Lung (tissue), 12 donors: ENCODE results near the gene SLC41A3. TPM values are rescaled to one million over a fixed set of nuclear protein-coding genes. Genes with fewer than 3 reads are reported as not detected.

Experiments used
- ATAC-seq: fragments of 200-7000 bp; cut with Tn5 transposase; one replicate; pipeline ENCODE4 v1.9.1; 2020; ENCODE audit warnings: moderate number of reproducible peaks; ENCODE audit not compliant: insufficient read depth, low FRiP score
- DNase-seq, 3 donors: peaks; one replicate each; pipeline ENCODE4 v3.0.0-alpha.2; 2013 to 2017
- H3K27ac ChIP-seq, 2 donors: one replicate each; pipeline ENCODE4 v1.5.1; 2013; ENCODE audit warnings: mild to moderate bottlenecking in 2 of 2, moderate library complexity in 2 of 2, control low read depth in 1 of 2, inconsistent platforms in 1 of 2, low read depth in 1 of 2, low read length in 1 of 2
- H3K27me3 ChIP-seq, 3 donors: one replicate each; pipeline ENCODE4 v1.5.1; 2013; ENCODE audit warnings: low read length in 2 of 3; ENCODE audit not compliant: control insufficient read depth in 3 of 3, insufficient read depth in 3 of 3
- H3K36me3 ChIP-seq, 4 donors: one replicate each; pipeline ENCODE4 v1.5.1; 2013; ENCODE audit warnings: low read length in 4 of 4, mild to moderate bottlenecking in 1 of 4, moderate library complexity in 1 of 4; ENCODE audit not compliant: control insufficient read depth in 4 of 4, insufficient read depth in 4 of 4
- H3K4me1 ChIP-seq, 5 donors: one replicate each; pipeline ENCODE4 v1.5.1; 2013; ENCODE audit warnings: low read length in 5 of 5, mild to moderate bottlenecking in 2 of 5, moderate library complexity in 1 of 5; ENCODE audit not compliant: control insufficient read depth in 5 of 5, insufficient read depth in 5 of 5
- H3K4me3 ChIP-seq: one replicate; pipeline ENCODE4 v1.5.1; 2013; ENCODE audit warnings: mild to moderate bottlenecking, control low read depth, moderate library complexity
- H3K9ac ChIP-seq, 2 donors: one replicate each; pipeline ENCODE4 v1.5.1; 2013; ENCODE audit warnings: low read length in 2 of 2, control low read depth in 1 of 2; ENCODE audit not compliant: insufficient read depth in 1 of 2
- H3K9me3 ChIP-seq, 4 donors: one replicate each; pipeline ENCODE4 v1.5.1; 2013; ENCODE audit warnings: low read length in 3 of 4, mild to moderate bottlenecking in 1 of 4, moderate library complexity in 1 of 4; ENCODE audit not compliant: control insufficient read depth in 4 of 4, insufficient read depth in 3 of 4
- WGBS, 2 donors: extraction: QIAGEN DNeasy Blood & Tissue Kit; methylation state at CpG; one replicate each; pipeline ENCODE4 v1.1.7; 2013; 5-methylcytosine and 5-hydroxymethylcytosine counted together
- polyA plus RNA-seq, 2 donors: library from polyadenylated mRNA; stranded (reverse); fragments of 200-250 nt; gene quantifications; one replicate each; pipeline ENCODE4 v1.2.1, GENCODE V29; 2013
- total RNA-seq, 2 donors: library from RNA; depleted of rRNA in 1 of 2; stranded (reverse); fragments of >200 nt in 1 of 2; gene quantifications; one replicate each; pipeline ENCODE4 v1.2.1, GENCODE V29; 2014 to 2021
- TF ChIP-seq, protein P1 (sequence below): IDR thresholded peaks from 2 replicates; pipeline ENCODE4 v1.5.1; 2012; ENCODE audit warnings: mild to moderate bottlenecking; ENCODE audit errors: control extremely low read depth, extremely low read depth
- donor health status: control.
- donor health status: control.
- donor health status: Bipolar disorder and iron deficiency.
- donor health status: healthy.
- donor health status: DM: yes; HTN: yes; CAD: no.

The SLC41A3 gene
- total and polyA plus RNA-seq, 4 donors, result 16.9 to 50.2 (median 34.8) TPM

DNA sequence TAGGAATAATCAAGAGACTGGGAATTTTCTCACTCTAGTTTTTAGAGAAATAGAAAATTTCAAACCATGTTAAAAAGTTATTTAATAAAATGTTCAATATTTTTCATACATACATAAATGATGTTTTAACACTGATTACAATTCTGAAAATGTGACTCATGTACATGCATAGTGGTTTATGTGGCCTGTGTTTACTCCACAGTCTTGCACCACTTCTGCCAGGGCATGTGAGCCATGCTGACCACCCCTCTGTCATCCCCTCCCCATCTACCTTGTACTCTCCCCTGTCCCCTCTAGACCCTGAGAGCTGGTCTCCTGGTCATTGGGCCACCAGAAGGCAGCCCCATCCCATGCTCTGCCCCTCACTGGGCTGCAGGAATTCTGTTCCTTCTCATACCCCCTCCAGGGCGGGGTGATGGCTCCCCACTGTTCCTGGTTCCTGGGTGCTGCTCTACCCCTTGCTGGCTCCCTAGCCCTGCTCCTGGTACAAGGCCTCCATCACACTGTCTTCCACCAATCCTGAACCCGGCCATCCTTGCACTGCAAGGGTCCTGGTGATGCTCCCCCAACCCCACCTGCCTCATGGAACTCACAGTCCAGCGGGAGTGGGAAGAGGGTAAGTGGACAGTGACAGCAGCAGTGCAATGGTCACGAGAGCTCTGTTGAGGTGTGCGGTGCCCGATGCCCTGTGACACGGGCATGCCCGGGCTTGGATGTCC lies 24.2 kb upstream of the SLC41A3 start:
- TF ChIP-seq, protein P1, sequence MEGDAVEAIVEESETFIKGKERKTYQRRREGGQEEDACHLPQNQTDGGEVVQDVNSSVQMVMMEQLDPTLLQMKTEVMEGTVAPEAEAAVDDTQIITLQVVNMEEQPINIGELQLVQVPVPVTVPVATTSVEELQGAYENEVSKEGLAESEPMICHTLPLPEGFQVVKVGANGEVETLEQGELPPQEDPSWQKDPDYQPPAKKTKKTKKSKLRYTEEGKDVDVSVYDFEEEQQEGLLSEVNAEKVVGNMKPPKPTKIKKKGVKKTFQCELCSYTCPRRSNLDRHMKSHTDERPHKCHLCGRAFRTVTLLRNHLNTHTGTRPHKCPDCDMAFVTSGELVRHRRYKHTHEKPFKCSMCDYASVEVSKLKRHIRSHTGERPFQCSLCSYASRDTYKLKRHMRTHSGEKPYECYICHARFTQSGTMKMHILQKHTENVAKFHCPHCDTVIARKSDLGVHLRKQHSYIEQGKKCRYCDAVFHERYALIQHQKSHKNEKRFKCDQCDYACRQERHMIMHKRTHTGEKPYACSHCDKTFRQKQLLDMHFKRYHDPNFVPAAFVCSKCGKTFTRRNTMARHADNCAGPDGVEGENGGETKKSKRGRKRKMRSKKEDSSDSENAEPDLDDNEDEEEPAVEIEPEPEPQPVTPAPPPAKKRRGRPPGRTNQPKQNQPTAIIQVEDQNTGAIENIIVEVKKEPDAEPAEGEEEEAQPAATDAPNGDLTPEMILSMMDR, result no peak
- Histone ChIP-seq H3K36me3 (no peaks in the 10 kb centered on the region), H3K9ac (no peak overlapping the region), H3K9me3 (no peaks in the 10 kb centered on the region), H3K4me3 (no peak overlapping the region), H3K27me3 (no peaks in the 10 kb centered on the region), H3K4me1 (no peaks in the 10 kb centered on the region), H3K27ac (no peak overlapping the region)
- DNase-seq (no peak), ATAC-seq (no peak)
- 92 to 95% methylated on average over 8 of the region's 8 CpGs for WGBS, 2 donors

DNA sequence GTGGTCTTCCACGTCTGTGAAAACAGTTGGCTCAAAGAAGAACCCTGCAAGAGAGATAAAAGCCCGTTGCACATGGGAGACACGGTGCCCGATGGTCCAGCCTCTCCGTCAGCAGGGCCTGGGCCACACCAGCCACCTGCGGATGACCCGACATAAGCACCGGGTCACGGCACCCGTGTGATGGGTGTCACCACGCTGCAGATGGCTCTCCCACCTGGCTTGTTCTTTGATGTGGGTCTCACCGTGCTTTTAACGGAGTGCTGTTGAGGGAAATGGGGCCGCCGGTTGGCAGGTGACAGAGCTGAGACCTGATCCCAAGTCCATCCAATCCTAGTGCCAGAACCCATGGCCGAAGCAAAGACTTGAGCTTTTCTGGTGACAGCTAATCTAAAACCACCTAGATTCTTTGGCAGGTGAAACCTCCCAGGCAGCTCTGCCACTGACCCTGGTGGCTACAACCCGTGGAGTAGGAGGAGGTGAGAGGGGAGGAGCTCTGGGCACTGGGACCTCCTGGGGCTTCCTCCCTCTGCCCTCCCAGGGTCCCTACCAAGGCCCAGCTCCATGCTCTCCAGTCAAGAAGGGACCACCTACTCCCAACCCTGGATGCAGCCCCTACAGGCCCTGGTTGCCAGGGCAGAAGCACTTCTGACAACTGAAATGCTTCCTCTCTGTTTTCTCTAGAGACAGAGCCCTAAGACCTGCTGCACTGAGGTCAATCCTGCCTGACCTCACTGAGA lies 23.4 kb upstream of the SLC41A3 start:
- DNase-seq (no peak), ATAC-seq (no peak)
- TF ChIP-seq, protein P1, result no peak
- Histone ChIP-seq H3K4me1 (no peaks in the 10 kb centered on the region), H3K9ac (no peak overlapping the region), H3K36me3 (no peaks in the 10 kb centered on the region), H3K27me3 (no peaks in the 10 kb centered on the region), H3K4me3 (no peak overlapping the region), H3K27ac (no peak overlapping the region), H3K9me3 (no peaks in the 10 kb centered on the region)
- 87 to 89% methylated on average over 17 of the region's 17 CpGs for WGBS, 2 donors

DNA sequence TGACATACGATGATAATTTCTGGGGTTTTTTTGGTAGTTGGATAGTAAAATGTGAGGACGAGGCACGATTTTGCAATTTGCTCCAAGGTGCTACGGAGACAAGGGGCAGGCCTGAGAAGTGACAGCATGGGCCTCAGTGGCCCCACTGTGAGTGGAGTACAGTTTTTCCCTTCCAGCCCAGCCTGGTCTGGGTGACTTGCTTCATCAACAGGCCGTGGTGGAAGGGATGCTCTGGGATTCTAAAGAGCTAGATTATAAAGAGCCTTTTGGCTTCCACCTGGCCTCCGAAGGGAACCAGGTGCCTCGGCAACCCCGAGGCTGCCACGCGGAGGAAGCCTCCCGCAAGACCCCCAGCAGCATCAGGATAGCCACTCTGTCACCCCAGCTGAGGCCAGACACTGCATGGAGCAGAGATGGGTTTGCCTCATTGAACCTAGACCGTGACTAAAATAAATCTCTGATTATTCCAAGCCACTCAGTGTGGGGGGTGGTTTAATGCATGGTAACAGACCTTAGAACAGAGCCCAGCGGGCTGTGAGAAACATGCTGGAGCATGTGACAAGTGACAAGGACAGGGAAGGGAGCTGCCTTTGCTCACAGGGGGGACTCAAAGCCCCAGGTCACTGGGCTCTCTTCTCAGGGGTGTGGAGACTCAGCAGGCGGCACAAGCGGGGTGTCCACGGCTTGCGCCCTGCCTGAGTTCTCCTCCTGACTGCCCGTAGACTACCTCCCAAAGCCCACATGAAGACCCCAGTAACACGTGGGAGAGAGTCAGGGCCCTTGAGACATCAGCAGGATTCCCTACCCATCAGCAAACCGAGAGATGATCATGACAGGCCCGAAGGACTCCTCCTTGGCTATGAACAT lies 22.6 kb upstream of the SLC41A3 start:
- Histone ChIP-seq H3K27ac (no peak overlapping the region), H3K9ac (no peak overlapping the region), H3K9me3 (no peaks in the 10 kb centered on the region), H3K4me1 (peaks cover 0 to under 1% (median 0%) of the 10 kb centered on the region in 5 donors), H3K27me3 (no peaks in the 10 kb centered on the region), H3K4me3 (no peak overlapping the region), H3K36me3 (no peaks in the 10 kb centered on the region)
- ATAC-seq, result no peak
- no peak for DNase-seq
- WGBS, 2 donors, result 92 to 94% methylated on average over 21 of the region's 21 CpGs
- TF ChIP-seq, protein P1, result no peak
